Esophagus muscularis mucosa (tissue), 4 donors: Measurements from ENCODE around the gene KRT83. TPM values are rescaled to one million over a fixed set of nuclear protein-coding genes. Genes with fewer than 3 reads are reported as not detected.
A peak's percentile ranks its signal among the peaks of the same experiment; 100 is the strongest.

Source experiments
- DNase-seq: peaks from one replicate; pipeline ENCODE4 v3.0.0-alpha.2; 2017; ENCODE audit errors: extremely low spot score
- H3K27ac ChIP-seq, 4 donors: fragments of 200-600 bp; sonication (generic); replicated peaks in 1 of 4; 1 replicate in 3 of 4; 2 replicates in 1 of 4; pipeline ENCODE4 v1.5.1; 2016 to 2019; ENCODE audit warnings: mild to moderate bottlenecking in 1 of 4
- H3K27me3 ChIP-seq, 4 donors: fragments of 200-600 bp; sonication (generic); one replicate each; pipeline versions ENCODE4 v1.5.1 to v1.6.0; 2016 to 2019
- H3K36me3 ChIP-seq, 4 donors: fragments of 200-600 bp; sonication (generic); one replicate each; pipeline ENCODE4 v1.5.1; 2016 to 2019
- H3K4me1 ChIP-seq, 4 donors: fragments of 200-600 bp; sonication (generic); one replicate each; pipeline ENCODE4 v1.5.1; 2016 to 2019
- H3K4me3 ChIP-seq, 4 donors: fragments of 200-600 bp; sonication (generic); 1 replicate in 2 of 4; 2 replicates in 2 of 4; pipeline ENCODE4 v1.5.1; 2016 to 2019; ENCODE audit warnings: mild to moderate bottlenecking in 4 of 4, moderate library complexity in 1 of 4
- H3K9me3 ChIP-seq, 4 donors: fragments of 200-600 bp; sonication (generic); 1 replicate in 3 of 4; 2 replicates in 1 of 4; pipeline ENCODE4 v1.5.1; 2016 to 2019
- EP300 ChIP-seq: sonication (generic); formaldehyde crosslinking; IDR thresholded peaks from one replicate; pipeline ENCODE4 v1.6.1; 2017; ENCODE audit warnings: antibody characterized with exemption
- POLR2A ChIP-seq: fragments of 450-650 bp; IDR thresholded peaks from one replicate; pipeline ENCODE4 v1.6.1; 2017; ENCODE audit warnings: antibody characterized with exemption, moderate library complexity, mild to moderate bottlenecking, low read depth
- POLR2AphosphoS5 ChIP-seq, 2 donors: sonication (generic); formaldehyde crosslinking; IDR thresholded peaks; one replicate each; pipeline ENCODE4 v1.6.1; 2017; ENCODE audit warnings: antibody characterized with exemption in 2 of 2
- WGBS: methylation state at CpG from one replicate; pipeline ENCODE4 v1.1.5; 2018; 5-methylcytosine and 5-hydroxymethylcytosine counted together
- intact Hi-C: fragments of 100-400 bp; cut with DNase I; formaldehyde crosslinking; loops from one replicate; pipeline ENCODE4 v1.15.1; 2023
- total RNA-seq, 4 donors: library from RNA; depleted of rRNA; stranded (reverse); fragments of >200 nt; gene quantifications; one replicate each; pipeline versions ENCODE4 v1.1.0 to v1.2.1, GENCODE V29; 2016
- TF ChIP-seq, protein P1 (sequence below), 3 experiments: fragments of 200-600 bp in 2 of 3; fragments of 450-650 bp in 1 of 3; sonication (generic) in 2 of 3; IDR thresholded peaks; one replicate each; pipeline ENCODE4 v1.5.1; 2017 to 2019; ENCODE audit warnings: antibody characterized with exemption in 3 of 3, mild to moderate bottlenecking in 2 of 3, moderate library complexity in 1 of 3

KRT83 gene
- total RNA-seq, 4 donors from 2014 or later, result not detected

DNA sequence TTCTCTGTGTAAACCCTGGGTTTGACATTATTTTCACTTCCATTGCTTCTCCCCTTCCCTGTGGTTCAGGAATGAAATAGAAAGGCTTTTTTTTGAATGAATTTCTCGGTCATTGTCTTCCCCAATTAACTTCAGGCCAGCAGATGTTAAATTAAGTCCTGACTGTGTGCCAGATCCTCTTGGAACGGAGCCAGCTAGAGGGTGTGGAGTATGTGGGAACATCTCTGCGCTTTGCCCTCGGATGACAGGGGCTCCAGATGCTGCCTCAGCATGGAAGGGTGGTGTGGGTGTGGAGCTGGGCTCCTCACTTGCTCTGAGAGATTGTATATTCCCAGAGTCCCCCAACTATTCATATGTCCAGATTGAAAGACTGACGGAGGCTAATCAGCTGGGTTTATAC is 33.0 kb upstream of the KRT83 start:
- Histone ChIP-seq H3K4me1 (peaks cover 0 to 10% (median 0%) of the 10 kb centered on the region in 4 donors), H3K9me3 (no peaks in the 10 kb centered on the region), H3K4me3 (no peak overlapping the region), H3K27me3 (peaks cover 0 to 26% (median 0%) of the 10 kb centered on the region in 4 donors), H3K27ac (no peak overlapping the region), H3K36me3 (no peaks in the 10 kb centered on the region)
- DNase-seq, result no peak
- WGBS, result 35% methylated on average over 5 of the region's 5 CpGs
- TF ChIP-seq POLR2AphosphoS5 (IDR thresholded peaks at IDR 0.05), result no peak
- no peak for TF ChIP-seq EP300
- TF ChIP-seq, protein P1, sequence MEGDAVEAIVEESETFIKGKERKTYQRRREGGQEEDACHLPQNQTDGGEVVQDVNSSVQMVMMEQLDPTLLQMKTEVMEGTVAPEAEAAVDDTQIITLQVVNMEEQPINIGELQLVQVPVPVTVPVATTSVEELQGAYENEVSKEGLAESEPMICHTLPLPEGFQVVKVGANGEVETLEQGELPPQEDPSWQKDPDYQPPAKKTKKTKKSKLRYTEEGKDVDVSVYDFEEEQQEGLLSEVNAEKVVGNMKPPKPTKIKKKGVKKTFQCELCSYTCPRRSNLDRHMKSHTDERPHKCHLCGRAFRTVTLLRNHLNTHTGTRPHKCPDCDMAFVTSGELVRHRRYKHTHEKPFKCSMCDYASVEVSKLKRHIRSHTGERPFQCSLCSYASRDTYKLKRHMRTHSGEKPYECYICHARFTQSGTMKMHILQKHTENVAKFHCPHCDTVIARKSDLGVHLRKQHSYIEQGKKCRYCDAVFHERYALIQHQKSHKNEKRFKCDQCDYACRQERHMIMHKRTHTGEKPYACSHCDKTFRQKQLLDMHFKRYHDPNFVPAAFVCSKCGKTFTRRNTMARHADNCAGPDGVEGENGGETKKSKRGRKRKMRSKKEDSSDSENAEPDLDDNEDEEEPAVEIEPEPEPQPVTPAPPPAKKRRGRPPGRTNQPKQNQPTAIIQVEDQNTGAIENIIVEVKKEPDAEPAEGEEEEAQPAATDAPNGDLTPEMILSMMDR (IDR thresholded peaks at IDR 0.05), result no peak
- TF ChIP-seq POLR2A, result no peak
- intact Hi-C loops, result no loop called here

DNA sequence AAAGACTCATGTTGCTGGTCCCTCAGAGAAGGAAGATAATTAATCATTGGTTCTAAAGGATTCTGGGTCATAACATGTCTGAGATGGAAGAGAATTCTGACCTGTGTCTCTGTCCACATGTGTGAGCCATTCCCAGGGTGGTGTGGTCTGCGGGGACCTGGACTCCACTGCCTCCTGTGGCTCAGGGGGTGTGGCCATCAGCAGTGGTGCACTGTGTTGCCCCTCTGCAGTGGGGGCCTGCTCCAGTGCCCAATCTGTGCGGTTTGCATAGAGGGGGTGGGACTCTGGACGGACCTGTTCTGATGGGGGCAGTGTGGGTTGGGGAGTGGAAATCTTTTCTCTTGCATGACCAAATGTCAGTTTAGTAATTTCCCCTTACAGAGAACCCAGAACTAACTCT is 32.6 kb upstream of the KRT83 start:
- H3K36me3 ChIP-seq, result no peaks in the 10 kb centered on the region
- TF ChIP-seq EP300, result no peak
- TF ChIP-seq, protein P1 (IDR thresholded peaks at IDR 0.05), result no peak
- TF ChIP-seq POLR2A, result no peak
- TF ChIP-seq POLR2AphosphoS5 (IDR thresholded peaks at IDR 0.05), result no peak
- intact Hi-C loops, result no loop called here
- H3K27ac ChIP-seq, result no peak overlapping the region
- peaks cover 0 to 24% (median 0%) of the 10 kb centered on the region in 4 donors for H3K27me3 ChIP-seq
- H3K4me3 ChIP-seq, result no peak overlapping the region
- DNase-seq, result no peak
- H3K4me1 ChIP-seq, result peaks cover 0 to 10% (median 0%) of the 10 kb centered on the region in 4 donors
- H3K9me3 ChIP-seq, result no peaks in the 10 kb centered on the region
- 70% methylated on average over 2 of the region's 3 CpGs for WGBS

DNA sequence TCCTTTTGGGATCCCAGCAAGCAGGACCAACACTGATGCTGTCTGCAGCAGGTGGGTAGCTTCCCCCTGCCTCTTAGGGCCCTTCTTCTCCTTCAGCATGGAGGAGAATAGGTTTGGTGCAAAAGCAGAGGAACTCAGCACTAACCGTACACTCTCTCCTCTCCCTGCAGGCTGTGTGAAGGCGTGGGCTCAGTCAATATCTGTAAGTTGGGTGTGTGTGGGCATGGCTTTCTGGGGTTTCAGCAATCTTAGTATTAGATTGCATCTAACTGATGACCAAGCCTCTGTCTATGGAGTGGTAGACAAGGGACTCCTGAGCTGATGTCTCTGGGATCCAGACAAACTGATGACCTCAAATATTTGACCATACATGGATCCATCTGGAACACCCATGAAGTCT is 31.8 kb upstream of the KRT83 start:
- Histone ChIP-seq H3K27ac (no peak overlapping the region), H3K27me3 (peaks cover 0 to 21% (median 0%) of the 10 kb centered on the region in 4 donors), H3K4me1 (peaks cover 0 to 10% (median 0%) of the 10 kb centered on the region in 4 donors), H3K9me3 (no peaks in the 10 kb centered on the region), H3K4me3 (no peak overlapping the region), H3K36me3 (no peaks in the 10 kb centered on the region)
- DNase-seq, result no peak
- WGBS, result 81% methylated on average over 2 of the region's 2 CpGs
- TF ChIP-seq EP300 (no peak), POLR2A (no peak), POLR2AphosphoS5 (IDR thresholded peaks at IDR 0.05) (no peak)
- TF ChIP-seq, protein P1 (IDR thresholded peaks at IDR 0.05), result no peak
- intact Hi-C loops, result no loop called here

DNA sequence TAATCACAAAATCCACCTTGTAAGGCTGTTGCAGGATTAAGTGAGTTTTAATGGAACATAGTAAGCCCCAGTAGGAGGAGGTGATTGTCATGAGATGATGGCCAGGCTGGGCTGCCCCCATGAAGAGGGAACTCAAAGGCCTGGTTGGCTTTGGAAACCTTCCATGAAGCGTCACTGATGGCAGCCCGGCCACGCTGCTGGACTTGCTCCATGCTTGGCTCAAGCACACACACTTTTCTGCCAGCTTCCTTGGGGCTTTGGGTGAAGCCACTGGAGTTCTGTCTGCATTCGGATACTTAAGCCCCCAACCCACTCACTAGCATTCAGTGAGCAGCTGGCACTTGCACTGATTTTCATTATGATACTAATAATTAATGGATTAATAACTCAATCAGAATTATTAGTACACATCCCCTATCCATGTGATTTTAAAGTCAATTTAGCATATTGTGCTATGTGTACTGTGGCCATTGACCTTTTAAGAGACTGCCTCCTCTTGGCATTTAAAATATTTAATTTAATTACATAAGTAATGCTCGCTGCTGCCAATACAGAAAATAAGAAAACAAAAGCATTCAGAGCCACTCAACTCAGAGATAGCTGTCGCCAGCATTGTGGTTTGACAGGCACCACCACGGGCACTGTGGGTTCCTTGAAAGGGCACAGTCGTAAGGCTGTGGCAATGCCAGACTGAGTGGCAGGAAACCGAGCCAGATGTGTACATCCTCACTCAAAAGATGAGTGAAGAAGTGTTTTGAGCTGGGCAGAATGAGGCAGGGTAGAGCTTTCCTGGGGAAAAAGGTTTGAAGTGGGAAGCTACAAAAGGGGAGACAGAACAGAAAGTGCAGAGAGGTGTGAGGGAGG is 30.2 kb upstream of the KRT83 start:
- H3K4me3 ChIP-seq, result no peak overlapping the region
- H3K4me1 ChIP-seq, result peaks cover 0 to 10% (median 0%) of the 10 kb centered on the region in 4 donors
- peak in 1 of 2 donors; percentile 17 for TF ChIP-seq POLR2AphosphoS5 (IDR thresholded peaks at IDR 0.05)
- no peak for TF ChIP-seq POLR2A
- TF ChIP-seq, protein P1 (IDR thresholded peaks at IDR 0.05), result no peak
- TF ChIP-seq EP300, result no peak
- no peaks in the 10 kb centered on the region for H3K9me3 ChIP-seq
- H3K27ac ChIP-seq, result no peak overlapping the region
- no peak for DNase-seq
- 51% methylated on average over 9 of the region's 9 CpGs for WGBS
- peaks cover 0 to 16% (median 0%) of the 10 kb centered on the region in 4 donors for H3K27me3 ChIP-seq
- intact Hi-C loops, result no loop called here
- no peaks in the 10 kb centered on the region for H3K36me3 ChIP-seq
